HUES6 (cell line): ENCODE data around the gene CPZ.

Experiments
- H3K27ac ChIP-seq: 2 replicates; pipeline ENCODE4 v1.7.0; 2013; ENCODE audit warnings: low read depth, mild to moderate bottlenecking, low read length, inconsistent platforms
- H3K27me3 ChIP-seq: 2 replicates; pipeline ENCODE4 v1.6.1; 2013; ENCODE audit warnings: low read length; ENCODE audit not compliant: control insufficient read depth, insufficient read depth
- H3K36me3 ChIP-seq: 2 replicates; pipeline ENCODE4 v1.6.1; 2013; ENCODE audit warnings: low read length; ENCODE audit not compliant: control insufficient read depth, insufficient read depth
- H3K4me1 ChIP-seq: 2 replicates; pipeline ENCODE4 v1.6.1; 2013; ENCODE audit warnings: low read length; ENCODE audit not compliant: control insufficient read depth, insufficient read depth
- H3K4me3 ChIP-seq: 2 replicates; pipeline ENCODE4 v1.5.1; 2013; ENCODE audit warnings: low read depth, low read length
- H3K9ac ChIP-seq: one replicate; pipeline ENCODE4 v1.6.1; 2013; ENCODE audit warnings: mild to moderate bottlenecking, low read length
- H3K9me3 ChIP-seq: 2 replicates; pipeline ENCODE4 v1.6.1; 2013; ENCODE audit warnings: low read depth, low read length; ENCODE audit not compliant: control insufficient read depth, insufficient read depth

CPZ gene

GRCh38 chr4:8597791-8598190 is 5.2 kb downstream of the CPZ start:
- Histone ChIP-seq H3K27me3 (peaks cover 15% of the 10 kb centered on the region), H3K4me3 (no peak overlapping the region), H3K9ac (no peak overlapping the region), H3K9me3 (no peaks in the 10 kb centered on the region), H3K27ac (no peak overlapping the region), H3K4me1 (peaks cover 13% of the 10 kb centered on the region), H3K36me3 (peaks cover 22% of the 10 kb centered on the region; the same call in 1 of the 2 replicates)

GRCh38 chr4:8598391-8599090 is 6.0 kb downstream of the CPZ start:
- Histone ChIP-seq H3K9ac (no peak overlapping the region), H3K36me3 (peaks cover 22% of the 10 kb centered on the region; the same call in 1 of the 2 replicates)

GRCh38 chr4:8599091-8599460 is 6.5 kb downstream of the CPZ start:
- Histone ChIP-seq H3K9ac (no peak overlapping the region), H3K36me3 (peaks cover 22% of the 10 kb centered on the region; the same call in 1 of the 2 replicates), H3K4me1 (peaks cover 10% of the 10 kb centered on the region), H3K9me3 (no peaks in the 10 kb centered on the region), H3K27ac (no peak overlapping the region), H3K4me3 (no peak overlapping the region), H3K27me3 (peaks cover 2% of the 10 kb centered on the region; the same call in 1 of the 2 replicates)

More at GRCh38 chr4:8598391-8599090, 6.0 kb downstream of the CPZ start:
- peaks cover 13% of the 10 kb centered on the region for H3K4me1 ChIP-seq
- no peaks in the 10 kb centered on the region for H3K9me3 ChIP-seq
- H3K4me3 ChIP-seq, result no peak overlapping the region
- peaks cover 8% of the 10 kb centered on the region; the same call in 1 of the 2 replicates for H3K27me3 ChIP-seq
- no peak overlapping the region for H3K27ac ChIP-seq

GRCh38 chr4:8599657-8600056 is 7.1 kb downstream of the CPZ start:
- H3K9ac ChIP-seq, result no peak overlapping the region
- no peak overlapping the region for H3K27ac ChIP-seq
- no peaks in the 10 kb centered on the region; the same call in 1 of the 2 replicates for H3K27me3 ChIP-seq
- peaks cover 22% of the 10 kb centered on the region; the same call in 1 of the 2 replicates for H3K36me3 ChIP-seq
- H3K4me3 ChIP-seq, result no peak overlapping the region
- no peaks in the 10 kb centered on the region for H3K9me3 ChIP-seq
- H3K4me1 ChIP-seq, result peaks cover 8% of the 10 kb centered on the region; the same call in 1 of the 2 replicates

GRCh38 chr4:8600266-8600665 is 7.7 kb downstream of the CPZ start:
- Histone ChIP-seq H3K27me3 (no peaks in the 10 kb centered on the region; the same call in 1 of the 2 replicates), H3K4me1 (peaks cover 8% of the 10 kb centered on the region; the same call in 1 of the 2 replicates), H3K27ac (no peak overlapping the region), H3K4me3 (no peak overlapping the region), H3K9ac (no peak overlapping the region), H3K9me3 (no peaks in the 10 kb centered on the region), H3K36me3 (peaks cover 22% of the 10 kb centered on the region; the same call in 1 of the 2 replicates)

DNA sequence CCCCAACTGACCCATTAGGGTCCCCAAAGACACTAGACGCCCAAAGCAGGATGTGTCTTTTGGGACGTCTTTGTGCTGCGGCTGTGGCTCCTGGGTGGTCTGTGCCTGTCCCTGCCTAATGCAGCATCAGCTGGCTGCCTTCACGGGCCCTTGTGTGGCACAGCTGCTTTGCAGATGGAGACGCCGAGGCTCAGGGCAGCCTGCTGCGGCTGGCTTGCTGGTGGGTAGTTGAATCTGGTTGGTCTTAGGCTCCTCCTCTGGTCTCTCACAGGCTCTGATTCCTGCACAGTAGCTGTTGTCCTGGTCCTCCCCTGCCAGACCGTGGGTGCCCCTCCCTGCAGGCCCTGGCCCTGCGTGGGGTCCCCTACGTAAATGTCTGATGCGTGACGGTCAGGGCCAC is 8.1 kb downstream of the CPZ start:
- H3K36me3 ChIP-seq, result peaks cover 22% of the 10 kb centered on the region; the same call in 1 of the 2 replicates
- H3K27me3 ChIP-seq, result no peaks in the 10 kb centered on the region; the same call in 1 of the 2 replicates

DNA sequence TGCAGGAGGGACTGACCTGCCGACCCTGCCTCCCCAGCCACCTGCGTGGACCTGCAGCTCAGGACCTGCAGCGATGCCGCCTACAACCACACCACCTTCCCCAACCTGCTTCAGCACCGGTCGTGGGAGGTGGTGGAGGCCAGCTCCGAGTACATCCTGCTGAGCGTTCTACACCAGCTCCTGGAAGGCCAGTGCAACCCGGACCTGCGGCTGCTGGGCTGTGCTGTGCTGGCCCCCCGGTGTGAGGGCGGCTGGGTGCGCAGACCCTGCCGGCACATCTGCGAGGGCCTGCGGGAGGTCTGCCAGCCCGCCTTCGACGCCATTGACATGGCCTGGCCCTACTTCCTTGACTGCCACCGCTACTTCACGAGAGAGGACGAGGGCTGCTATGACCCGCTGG is 8.5 kb downstream of the CPZ start:
- Histone ChIP-seq H3K4me3 (no peak overlapping the region), H3K27ac (no peak overlapping the region), H3K36me3 (peaks cover 22% of the 10 kb centered on the region; the same call in 1 of the 2 replicates), H3K9me3 (no peaks in the 10 kb centered on the region), H3K9ac (no peak overlapping the region), H3K4me1 (peaks cover 8% of the 10 kb centered on the region; the same call in 1 of the 2 replicates), H3K27me3 (peaks cover 2% of the 10 kb centered on the region; the same call in 1 of the 2 replicates)

More for the DNA sequence above, 8.1 kb downstream of the CPZ start:
- Histone ChIP-seq H3K9ac (no peak overlapping the region), H3K4me3 (no peak overlapping the region), H3K9me3 (no peaks in the 10 kb centered on the region), H3K27ac (no peak overlapping the region), H3K4me1 (peaks cover 8% of the 10 kb centered on the region; the same call in 1 of the 2 replicates)

GRCh38 chr4:8601556-8601955 is 9.0 kb downstream of the CPZ start:
- H3K27me3 ChIP-seq, result peaks cover 7% of the 10 kb centered on the region; the same call in 1 of the 2 replicates
- no peak overlapping the region for H3K27ac ChIP-seq
- H3K4me3 ChIP-seq, result no peak overlapping the region

GRCh38 chr4:8602686-8603430 is 10.3 kb downstream of the CPZ start:
- H3K27ac ChIP-seq, result no peak overlapping the region
- H3K36me3 ChIP-seq, result peaks cover 22% of the 10 kb centered on the region; the same call in 1 of the 2 replicates
- H3K27me3 ChIP-seq, result peaks cover 16% of the 10 kb centered on the region; the same call in 1 of the 2 replicates
- H3K4me3 ChIP-seq, result no peak overlapping the region
- H3K9me3 ChIP-seq, result no peaks in the 10 kb centered on the region
- H3K4me1 ChIP-seq, result peaks cover 12% of the 10 kb centered on the region; the same call in 1 of the 2 replicates
- no peak overlapping the region for H3K9ac ChIP-seq

More at GRCh38 chr4:8601556-8601955, 9.0 kb downstream of the CPZ start:
- Histone ChIP-seq H3K9ac (no peak overlapping the region), H3K4me1 (peaks cover 8% of the 10 kb centered on the region; the same call in 1 of the 2 replicates), H3K36me3 (peaks cover 22% of the 10 kb centered on the region; the same call in 1 of the 2 replicates), H3K9me3 (no peaks in the 10 kb centered on the region)

DNA sequence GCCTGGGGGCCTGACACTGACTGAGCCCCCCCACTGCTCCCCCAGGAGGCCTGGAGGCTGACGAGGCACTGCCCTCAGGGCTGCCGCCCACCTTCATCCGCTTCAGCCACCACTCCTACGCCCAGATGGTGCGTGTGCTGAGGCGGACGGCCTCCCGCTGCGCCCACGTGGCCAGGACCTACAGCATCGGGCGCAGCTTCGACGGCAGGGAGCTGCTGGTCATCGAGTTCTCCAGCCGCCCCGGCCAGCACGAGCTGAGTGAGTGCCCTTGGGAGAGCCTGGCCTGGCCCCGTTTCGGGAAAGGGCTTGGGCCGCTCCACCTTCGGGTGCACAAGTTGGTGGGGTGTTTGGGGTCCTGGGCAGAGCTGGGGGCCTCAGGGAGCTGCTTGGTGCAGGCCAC is 11.4 kb downstream of the CPZ start:
- peaks cover 25% of the 10 kb centered on the region; the same call in 1 of the 2 replicates for H3K27me3 ChIP-seq
- peaks cover 27% of the 10 kb centered on the region; the same call in 1 of the 2 replicates for H3K36me3 ChIP-seq
- no peak overlapping the region for H3K27ac ChIP-seq
- no peak overlapping the region for H3K9ac ChIP-seq
- no peak overlapping the region for H3K4me3 ChIP-seq
- no peaks in the 10 kb centered on the region for H3K9me3 ChIP-seq
- H3K4me1 ChIP-seq, result peaks cover 12% of the 10 kb centered on the region; the same call in 1 of the 2 replicates
